GM20431 (cell line): ENCODE data around the gene TUBB2B.

Source experiments
- in situ Hi-C: fragments of 300-500 bp; cut with MseI, MboI; formaldehyde crosslinking; loops from one replicate; pipeline ENCODE4 v1.15.0; 2020; ENCODE audit warnings: low sequenced_read_pairs; ENCODE audit not compliant: unreplicated experiment

TUBB2B gene

DNA sequence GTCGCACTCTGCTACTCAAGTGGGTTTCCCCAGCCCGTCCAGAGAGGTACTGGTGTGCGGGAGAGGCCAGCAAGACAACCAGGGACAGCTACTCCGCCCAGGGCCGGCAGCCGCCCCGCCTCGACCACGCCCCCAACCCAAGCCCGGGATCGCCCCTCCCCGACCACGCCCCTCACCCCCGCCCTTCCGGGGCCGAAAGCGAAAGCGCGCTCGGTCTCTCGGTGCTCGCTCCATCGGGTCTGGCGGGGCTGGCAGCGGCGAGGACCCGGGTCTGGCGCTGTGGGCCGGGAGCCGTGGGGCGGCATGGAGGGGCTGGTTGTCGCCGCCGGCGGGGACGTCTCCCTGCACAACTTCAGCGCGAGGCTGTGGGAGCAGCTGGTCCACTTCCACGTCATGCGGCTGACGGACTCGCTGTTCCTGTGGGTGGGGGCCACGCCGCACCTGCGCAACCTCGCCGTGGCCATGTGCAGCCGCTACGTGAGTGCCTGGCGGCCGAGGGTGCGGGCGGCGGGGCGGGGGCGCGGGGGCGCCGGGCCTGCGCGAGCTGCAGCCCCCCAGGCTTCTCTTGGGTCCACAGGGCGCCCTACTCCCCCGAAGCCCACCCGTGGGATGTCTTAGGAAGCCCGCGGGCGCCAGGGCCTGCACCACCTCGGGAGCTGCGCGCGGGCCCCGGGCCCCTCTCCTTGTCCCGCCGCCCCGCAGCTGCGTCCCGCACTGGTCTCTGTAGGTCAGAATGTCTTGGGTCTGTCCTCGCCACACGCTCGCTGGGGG lies 31.5 kb upstream of the TUBB2B start, which contains the start of gene PSMG4:
Gene PSMG4, plus strand, starts transcription at position 228 of the 771 bp plus-strand sequence. Its CDS starts 76 bp downstream, at position 304.
- in situ Hi-C loops, result no loop called here

DNA sequence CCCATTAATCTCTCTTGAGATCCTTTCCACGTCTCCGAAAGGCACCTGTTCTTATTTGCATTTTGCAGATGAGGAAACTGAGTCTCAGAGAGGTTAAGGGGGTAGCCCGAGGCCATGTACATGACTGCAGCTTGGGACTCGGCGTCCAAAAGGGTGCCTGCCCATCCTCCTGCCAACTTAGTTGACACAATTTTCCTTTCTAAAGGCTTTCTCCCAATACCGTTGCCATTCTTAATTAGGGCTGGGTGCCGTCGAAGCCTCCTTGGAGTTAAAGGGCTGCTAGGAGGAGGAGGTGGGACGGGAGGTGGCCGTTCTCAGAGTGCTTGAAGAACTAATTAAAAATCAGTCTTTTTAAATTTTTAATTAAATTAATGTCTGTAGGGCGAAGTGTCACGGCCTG lies 30.7 kb upstream of the TUBB2B start:
- in situ Hi-C loops, result no loop called here

DNA sequence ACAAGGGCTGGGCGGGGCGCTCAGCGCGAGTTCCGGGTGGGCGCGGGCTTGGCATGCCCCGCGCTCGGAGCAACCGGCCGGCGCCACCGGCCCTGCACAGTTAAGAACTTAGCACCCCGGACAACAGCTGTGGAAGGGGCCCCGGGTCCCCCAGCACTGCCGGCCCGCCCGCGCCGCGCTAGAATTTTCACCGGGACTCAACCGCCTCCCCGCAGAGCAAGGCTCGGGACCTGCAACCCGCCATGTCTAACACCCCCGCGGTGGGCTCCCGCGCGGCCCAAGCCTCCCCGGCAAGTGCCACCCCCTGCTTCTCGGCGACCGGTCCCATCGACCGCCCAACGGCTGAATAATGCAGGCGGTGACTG lies 26.1 kb upstream of the TUBB2B start:
- in situ Hi-C loops, result no loop called here

DNA sequence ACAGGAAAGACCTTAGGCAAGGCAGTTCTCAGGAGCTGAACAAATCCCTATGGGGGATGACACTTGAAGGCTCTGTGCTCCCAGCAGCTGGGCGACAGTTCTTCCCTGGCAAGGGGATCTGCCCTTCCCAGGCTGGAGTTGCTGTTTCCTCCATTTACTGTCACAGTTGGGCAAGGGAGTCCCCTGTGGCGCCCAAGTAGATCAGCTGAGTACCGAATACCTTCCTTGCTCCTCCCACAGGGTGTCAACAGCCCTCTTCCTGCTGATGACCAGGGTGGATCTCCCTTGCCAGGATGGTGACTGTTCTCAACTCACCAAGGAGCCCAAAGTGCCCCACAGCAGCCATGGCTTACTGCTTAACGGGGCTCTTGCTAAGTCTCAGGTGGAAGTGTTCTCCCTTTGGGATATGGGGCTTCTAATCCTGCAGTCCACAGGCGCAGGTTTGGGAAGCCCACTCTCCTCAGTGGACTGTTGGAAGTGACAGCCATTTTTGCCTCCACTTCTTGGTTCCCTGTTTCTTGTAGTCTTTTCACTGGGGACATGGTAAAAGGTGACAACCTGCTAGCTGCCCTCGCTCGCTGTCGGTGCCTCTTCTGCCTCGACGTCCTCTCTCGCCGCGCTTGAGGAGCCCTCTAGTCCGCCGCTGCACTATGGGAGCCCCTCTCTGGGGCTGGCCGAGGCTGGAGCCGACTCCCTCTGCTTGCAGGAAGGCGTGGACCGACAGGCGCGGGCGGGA lies 25.6 kb upstream of the TUBB2B start:
- in situ Hi-C loops, result no loop called here

DNA sequence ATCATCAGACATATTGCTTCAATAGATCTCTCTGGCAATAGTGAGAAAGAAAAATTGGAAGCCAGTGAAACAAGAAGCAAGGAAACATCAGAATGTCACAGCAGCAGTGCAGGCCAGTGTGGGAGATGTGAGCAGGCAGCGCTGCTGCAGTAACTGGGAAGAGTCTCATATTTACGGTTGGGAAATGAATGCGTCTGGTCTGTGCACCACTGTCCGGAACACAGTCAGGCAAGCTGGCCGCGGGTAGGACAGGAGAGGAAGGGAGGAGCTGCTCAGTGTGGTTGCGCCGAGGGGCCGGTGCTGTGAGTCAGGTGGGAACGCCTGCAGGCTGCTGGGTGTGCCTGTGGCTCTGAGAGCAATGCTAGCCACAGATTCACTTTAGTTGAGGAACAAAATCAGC lies 24.9 kb upstream of the TUBB2B start:
- in situ Hi-C loops, result no loop called here

DNA sequence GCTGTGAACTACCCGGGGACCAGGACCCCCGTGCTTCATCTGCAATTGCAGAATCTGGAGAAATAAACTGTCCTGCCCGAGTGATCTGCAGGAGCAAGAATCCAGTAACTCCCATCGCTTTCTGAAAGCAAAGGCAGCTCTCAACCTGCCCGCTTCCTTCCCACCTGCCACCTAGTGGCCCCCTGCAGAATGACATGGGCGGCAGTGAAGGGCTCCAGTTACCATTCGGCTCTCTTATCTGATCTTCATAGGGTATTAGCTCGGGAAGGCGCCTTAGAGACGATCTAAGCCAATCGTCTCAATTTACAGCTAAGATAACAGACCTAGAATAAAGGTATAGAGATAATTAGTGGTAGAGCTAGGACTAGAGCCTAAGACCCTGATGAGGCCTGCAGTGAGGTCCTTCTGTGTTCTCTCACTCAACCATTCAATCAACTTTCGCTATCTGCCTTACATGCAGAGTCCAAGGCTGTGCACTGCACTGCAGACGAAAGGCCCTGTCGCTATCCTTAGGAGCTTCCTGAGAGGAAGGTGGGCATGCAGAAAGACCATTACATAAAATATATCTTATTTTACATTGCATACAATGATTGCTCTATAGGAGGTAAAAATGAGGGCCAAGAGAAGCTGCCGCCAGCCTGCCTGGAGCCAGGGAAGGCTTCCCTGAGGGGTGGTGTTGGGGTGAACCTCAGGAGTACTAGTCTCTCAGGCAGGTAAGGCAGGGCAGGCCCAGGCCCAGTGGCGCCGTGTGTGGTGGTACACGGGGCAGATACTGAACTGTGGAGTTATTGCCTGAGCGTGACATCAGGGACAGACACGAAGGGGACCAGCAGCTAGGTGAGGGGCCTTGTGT lies 24.2 kb upstream of the TUBB2B start:
- in situ Hi-C loops, result no loop called here

DNA sequence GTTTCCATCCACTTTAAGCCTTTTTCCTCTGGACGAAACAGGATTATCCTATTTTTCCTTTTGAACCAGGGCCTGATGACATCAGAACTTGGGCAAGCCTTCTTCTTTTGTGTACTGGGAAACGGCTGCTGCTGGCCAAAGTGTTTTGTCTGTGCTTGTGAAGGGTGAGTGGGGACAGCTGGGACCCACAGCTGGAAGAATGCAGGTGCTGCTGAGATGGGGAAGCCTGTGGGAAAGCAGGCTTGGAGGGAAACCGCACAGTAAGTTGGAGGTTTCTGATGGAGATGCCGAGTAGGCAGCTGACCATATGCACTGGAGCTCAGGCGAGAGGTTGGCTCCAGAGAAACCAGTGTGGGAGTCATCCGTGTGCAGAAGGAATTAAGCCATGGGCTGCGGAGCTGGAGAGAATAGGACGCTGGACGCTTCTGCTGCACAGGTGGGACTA lies 22.8 kb upstream of the TUBB2B start:
- in situ Hi-C loops, result no loop called here

DNA sequence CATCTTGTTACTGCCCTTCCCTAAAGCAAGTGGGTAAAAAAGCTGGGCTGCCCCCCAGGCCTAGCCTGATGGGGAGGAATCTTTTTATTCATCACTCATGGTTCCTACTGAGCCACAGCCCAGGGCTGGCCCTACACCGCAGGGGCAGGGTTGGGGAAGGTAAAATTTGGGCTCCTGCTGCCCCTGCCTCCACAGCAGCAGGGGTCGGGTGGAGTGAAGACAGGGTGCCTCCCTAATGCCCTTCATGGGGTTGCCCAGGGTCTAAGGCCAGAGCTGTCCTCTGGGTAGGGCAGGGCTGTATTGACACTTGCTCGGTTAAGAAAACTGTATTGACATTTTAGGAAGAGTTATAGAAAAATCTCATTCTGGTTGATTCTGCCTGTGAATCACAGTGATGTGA lies 22.4 kb upstream of the TUBB2B start:
- in situ Hi-C loops, result loop anchor here (10.0 kb wide), 1 partner anchor 115 kb away; no protein-coding TSS in a partner anchor

DNA sequence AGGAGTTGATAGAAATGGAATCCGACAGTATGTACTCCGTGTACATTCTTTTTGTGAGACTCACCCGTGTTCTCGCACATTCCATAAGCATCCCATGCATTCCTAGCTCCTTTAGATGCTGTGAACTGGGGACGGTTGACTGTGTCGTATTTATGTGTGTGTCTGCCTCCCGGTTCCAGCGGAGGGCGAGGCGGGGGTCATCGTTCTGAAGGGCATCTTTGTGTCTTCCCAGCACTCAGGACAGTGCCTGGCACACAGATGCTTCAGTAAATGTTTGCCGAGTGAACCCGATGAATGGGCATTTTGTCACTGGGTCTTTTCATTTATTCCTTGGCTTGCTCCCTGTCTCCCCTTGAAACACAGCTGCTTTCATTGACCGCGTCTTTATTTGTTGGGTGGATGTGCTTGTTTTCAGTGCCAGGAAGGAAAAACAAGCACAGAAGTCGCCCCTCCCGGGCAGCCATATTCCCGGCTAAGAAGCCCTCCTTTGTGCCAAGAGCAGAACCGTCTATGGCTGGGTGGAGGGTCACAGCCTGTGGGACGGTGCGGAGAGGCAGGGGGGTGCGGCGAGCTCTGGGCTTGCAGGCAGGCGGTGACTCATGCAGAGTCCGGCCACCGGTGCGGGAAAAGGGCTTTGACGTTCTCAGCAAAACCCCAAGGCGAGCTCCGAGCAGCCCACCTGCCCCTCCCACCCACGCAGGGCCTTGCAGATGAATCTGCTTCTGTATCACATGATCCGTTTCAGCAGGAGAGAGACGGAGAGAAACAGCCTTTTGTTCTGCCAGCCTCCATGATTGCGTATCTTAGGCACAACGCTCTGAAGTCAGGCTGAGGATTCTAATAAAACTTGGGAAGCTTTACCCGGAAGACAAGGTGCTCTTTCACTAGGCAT lies 20.0 kb upstream of the TUBB2B start:
- in situ Hi-C loops, result loop anchor here (10.0 kb wide), 1 partner anchor 113 kb away; no protein-coding TSS in a partner anchor

DNA sequence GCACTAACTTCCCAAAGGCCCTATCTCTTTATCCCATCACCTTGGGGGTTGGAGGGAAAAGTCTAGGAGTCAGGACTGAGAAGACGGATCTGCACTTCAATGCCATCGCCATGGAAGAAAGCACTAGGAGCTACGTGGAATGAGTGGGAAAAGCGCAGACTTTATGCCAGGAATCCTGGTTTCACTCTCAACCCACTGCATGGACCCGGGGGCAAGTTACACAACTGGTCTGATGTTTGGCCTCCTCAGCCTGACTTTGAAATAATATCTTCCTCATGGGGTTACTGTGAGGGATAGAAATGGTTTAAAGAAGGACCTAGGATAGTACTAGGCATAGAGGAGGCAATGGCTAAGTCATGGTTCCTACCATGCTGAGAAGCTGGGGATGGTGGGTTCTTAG lies 17.8 kb upstream of the TUBB2B start:
- in situ Hi-C loops, result loop anchor here (10.0 kb wide), 1 partner anchor 110 kb away; no protein-coding TSS in a partner anchor

DNA sequence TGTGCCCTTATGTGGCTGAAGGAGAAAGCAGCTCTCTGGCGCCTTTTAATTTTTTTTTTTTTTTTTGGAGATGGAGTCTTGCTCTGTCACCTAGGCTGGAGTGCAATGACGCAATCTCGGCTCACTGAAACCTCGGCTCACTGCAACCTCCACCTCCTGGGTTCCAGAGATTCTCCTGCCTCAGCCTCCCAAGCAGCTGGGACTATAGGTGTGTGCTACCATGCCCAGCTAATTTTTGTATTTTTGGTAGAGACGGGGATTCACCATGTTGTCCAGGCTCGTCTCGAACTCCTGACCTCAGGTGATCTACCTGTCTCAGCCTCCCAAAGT lies 17.3 kb upstream of the TUBB2B start:
- in situ Hi-C loops, result loop anchor here (10.0 kb wide), 1 partner anchor 110 kb away; no protein-coding TSS in a partner anchor

DNA sequence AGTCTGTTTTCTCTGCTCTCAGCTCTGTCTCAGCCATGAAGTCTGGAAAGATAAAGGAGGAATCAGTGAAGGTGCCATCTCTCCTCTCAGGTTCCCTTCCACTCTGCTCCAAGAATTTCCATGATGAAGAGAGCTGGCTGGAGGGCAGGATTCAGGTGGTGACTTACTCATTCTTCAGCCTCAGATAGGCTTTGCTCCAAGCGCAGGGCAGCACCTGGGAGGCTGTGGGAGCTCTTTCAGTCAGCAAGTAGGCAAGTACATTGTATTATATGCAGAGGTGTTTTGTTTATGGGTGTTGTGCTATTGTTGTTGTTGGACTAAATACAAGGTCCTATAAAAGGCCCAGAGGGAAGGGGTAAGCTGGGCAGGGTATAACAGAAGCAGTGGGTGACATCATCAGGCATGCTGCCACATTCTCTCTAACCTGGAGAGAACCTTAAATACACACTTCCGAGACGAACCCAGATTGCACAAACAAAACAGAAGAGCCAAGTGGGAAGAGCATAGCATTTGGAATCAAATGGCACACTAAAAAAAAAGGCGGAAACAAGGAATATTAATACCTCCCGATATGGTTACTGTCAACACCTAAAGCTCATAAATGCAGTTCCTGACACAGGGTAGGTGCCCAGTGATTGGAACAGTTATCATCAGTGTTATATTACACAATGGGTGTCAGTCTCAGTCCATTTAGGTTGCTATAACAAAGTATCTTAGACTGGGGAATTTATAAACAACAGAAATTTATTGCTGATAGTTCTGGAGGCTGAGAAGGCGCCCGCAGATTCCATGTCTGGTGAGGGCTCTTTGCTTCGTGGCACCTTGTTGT lies 16.8 kb upstream of the TUBB2B start:
- in situ Hi-C loops, result loop anchor here (10.0 kb wide), 1 partner anchor 109 kb away; no protein-coding TSS in a partner anchor

DNA sequence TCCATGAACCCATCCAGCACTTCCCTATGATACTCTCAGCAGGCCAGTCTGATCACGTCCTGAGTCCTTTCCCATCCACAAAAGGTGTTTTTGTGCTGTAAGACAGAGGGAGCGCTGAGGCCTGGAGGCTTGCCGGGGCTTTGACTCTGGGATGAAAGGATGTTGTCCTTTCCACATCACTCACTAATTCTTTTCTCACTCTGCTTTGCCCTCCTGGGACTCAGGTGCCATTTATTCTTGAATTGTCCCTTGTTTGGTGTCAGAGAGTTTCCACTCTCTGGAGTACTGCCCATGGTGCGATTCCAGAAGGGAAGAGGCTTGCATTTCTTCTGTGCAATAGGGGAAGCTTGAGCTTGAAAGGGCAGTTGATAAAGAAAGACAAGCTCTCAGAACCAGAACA lies 15.3 kb upstream of the TUBB2B start:
- in situ Hi-C loops, result loop anchor here (10.0 kb wide), 1 partner anchor 108 kb away; no protein-coding TSS in a partner anchor

DNA sequence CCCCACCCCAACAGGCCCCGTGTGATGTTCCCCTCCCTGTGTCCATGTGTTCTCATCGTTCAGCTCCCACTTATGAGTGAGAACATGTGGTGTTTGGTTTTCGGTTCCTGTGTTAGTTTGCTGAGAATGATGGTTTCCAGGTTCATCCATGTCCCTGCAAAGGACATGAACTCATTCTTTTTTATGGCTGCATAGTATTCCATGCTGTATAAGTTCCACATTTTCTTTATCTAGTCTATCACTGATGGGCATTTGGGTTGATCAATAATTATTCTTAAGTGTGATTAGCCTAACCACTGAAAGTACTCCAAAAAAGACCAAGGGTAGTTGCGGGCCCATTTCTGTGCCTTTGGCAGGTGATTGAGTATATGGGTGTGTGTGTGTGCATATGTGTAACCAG lies 14.3 kb upstream of the TUBB2B start:
- in situ Hi-C loops, result loop anchor here (10.0 kb wide), 1 partner anchor 107 kb away; no protein-coding TSS in a partner anchor

DNA sequence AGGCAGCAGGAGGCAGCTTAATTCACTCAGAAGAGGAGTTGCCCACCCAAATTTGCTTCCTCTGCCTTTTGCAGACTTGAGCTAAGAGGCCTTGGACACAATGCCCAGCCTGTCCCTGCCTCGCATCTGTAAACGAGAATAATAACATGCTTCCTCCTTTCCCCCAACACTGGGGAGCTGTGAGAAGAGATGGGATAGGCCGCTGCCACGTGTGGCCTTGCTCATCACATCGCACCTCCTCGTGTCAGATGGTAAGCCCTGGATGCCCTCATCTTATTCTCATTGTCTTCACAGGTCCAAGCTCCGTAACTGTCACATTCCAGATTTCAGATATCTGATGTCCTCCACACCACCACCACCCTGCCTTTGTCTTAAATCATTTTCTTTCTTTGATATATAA lies 13.1 kb upstream of the TUBB2B start:
- in situ Hi-C loops, result loop anchor here (10.0 kb wide), 1 partner anchor 106 kb away; no protein-coding TSS in a partner anchor

DNA sequence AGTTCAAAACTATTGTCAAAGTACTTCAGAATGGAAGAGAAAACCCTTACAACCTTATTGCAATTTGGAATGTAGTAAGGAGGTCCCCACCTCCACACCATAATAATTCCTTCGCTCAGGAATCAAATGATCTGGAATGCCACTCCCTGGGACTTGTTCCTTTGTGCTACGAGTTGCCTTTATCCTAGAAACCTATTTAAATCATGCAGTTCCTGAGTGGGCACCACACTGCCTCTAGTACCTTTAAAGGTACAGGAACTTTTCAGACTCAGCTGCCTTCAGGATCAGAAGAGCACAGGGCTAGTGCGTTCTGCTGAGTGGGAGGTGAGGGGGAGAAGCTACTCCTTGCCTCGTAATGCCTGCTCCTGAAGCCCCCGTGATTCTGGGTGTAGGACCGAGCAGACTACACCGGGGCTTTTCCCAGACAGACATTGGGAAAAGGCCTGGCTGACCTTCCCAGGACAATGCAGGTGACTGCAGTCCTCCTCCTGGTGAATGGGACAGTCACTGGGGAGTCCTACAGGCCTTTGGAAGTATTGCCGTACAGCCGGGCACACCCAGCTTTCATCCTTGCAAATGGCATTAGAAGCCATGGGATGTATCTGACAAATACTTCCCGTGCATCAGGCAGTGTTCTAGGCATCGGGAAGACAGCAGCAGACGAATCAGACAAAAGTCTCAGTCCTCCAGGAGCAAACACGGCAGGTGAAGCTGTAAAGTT lies 11.8 kb upstream of the TUBB2B start:
- in situ Hi-C loops, result no loop called here

DNA sequence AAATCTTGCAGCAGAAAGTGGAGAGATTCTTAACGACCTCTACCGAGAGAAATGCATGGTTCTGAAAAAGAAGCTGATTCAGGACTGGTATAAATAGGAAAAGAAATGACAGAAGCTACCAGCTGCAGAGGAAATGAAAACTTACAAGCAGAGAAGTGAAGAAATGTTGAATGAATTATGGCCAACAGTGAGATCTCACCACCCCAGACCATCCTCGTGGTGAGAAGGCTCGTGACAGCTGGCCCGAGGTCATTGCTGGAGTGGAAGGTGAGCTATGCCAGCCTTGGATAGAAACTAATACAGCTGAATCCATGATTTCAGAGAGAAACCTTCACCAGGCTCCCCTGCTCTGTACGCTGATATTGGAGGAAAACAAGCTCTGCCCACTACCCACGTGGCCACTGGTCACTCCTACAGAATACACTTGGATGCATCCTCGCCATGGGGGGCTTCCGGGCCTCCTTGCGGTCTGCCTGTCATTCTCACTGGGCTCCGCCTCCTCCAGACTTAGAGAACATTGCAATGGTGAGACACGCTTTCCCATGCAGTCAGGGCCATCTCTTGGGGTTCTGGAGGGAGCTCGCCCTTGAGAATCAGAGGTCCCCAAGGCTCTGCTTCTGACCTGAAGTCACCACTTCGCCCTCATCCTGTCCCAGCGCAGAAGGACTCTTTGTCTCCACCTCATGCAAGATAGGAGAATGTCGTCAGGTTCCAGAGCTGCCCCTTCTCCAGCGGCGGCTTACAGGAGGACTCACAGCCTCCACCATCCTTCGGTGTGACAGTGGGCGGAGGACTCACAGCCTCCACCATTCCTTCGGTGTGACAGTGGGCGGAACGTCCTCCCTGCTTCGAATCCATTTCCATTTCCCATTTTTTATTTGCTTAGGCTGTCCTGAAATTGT lies 10.6 kb upstream of the TUBB2B start:
- in situ Hi-C loops, result no loop called here
